NCI-H146 (cell line): ENCODE data around the gene PRKAG2.
"Not testable (repeated sequence)": the region's sequence is repeated elsewhere in the genome, so short reads cannot be mapped to it uniquely, and the experiment has no call there.

Experiments
- DNase-seq: peaks from one replicate; lab custom pipeline; 2025; lab: John Stamatoyannopoulos, UW

PRKAG2 gene

GRCh38 chr7:151876899-151877777 is at the start of gene PRKAG2:
PRKAG2 (minus strand) TSS chr7:151877115; CDS start chr7:151876620, 495 bp downstream.
- DNase-seq: peak; percentile 47

- no peak for DNase-seq
Observed at GRCh38 chr7:151926336-151926712, 49.4 kb upstream of the PRKAG2 start.

GRCh38 chr7:151925446-151926335 is 48.8 kb upstream of the PRKAG2 start:
- DNase-seq: peak; percentile 72

GRCh38 chr7:151924508-151924907 is 47.6 kb upstream of the PRKAG2 start:
- no peak for DNase-seq

- DNase-seq: no peak
Observed at GRCh38 chr7:151924001-151924400, 47.1 kb upstream of the PRKAG2 start.

- no peak for DNase-seq
Observed at GRCh38 chr7:151923097-151923876, 46.4 kb upstream of the PRKAG2 start.

GRCh38 chr7:151921451-151921850 is 44.5 kb upstream of the PRKAG2 start:
- no peak for DNase-seq

- DNase-seq: no peak
Observed at GRCh38 chr7:151920488-151920887, 43.6 kb upstream of the PRKAG2 start.

- DNase-seq: no peak
Observed at GRCh38 chr7:151919595-151919994, 42.7 kb upstream of the PRKAG2 start.

GRCh38 chr7:151918510-151918843 is 41.6 kb upstream of the PRKAG2 start:
- no peak for DNase-seq

GRCh38 chr7:151917791-151918509 is 41.0 kb upstream of the PRKAG2 start:
- no peak for DNase-seq

- DNase-seq: no peak
Observed at GRCh38 chr7:151914051-151914450, 37.1 kb upstream of the PRKAG2 start.

GRCh38 chr7:151910655-151911054 is 33.7 kb upstream of the PRKAG2 start:
- not testable (repeated sequence) for DNase-seq

- not testable (repeated sequence) for DNase-seq
Observed at GRCh38 chr7:151907115-151907514, 30.2 kb upstream of the PRKAG2 start.

GRCh38 chr7:151905766-151906165 is 28.9 kb upstream of the PRKAG2 start:
- DNase-seq: no peak

GRCh38 chr7:151905353-151905752 is 28.4 kb upstream of the PRKAG2 start:
- no peak for DNase-seq

- DNase-seq: no peak
Observed at GRCh38 chr7:151904270-151904669, 27.4 kb upstream of the PRKAG2 start.

GRCh38 chr7:151903249-151904032 is 26.5 kb upstream of the PRKAG2 start:
- no peak for DNase-seq

- DNase-seq: no peak
Observed at GRCh38 chr7:151902311-151902710, 25.4 kb upstream of the PRKAG2 start.

- DNase-seq: no peak
Observed at GRCh38 chr7:151901828-151902227, 24.9 kb upstream of the PRKAG2 start.
